ENCODE data around the gene CDHR2. TPM values are rescaled to one million over a fixed set of nuclear protein-coding genes. Genes with fewer than 3 reads are reported as not detected.

The CDHR2 gene
- total and polyA plus RNA-seq, 2 of the 13 experiments (the other 11 are each of a cell fraction or from before 2014, with no cell fraction given): 17.9 to 20.9 TPM

- TF ChIP-seq ZXDC (CRISPR knock-in tag; IDR thresholded peaks at IDR 0.05) (0 out of 2 replicates have a peak, but pooled peaks have one; percentile 30), PATZ1 (CRISPR knock-in tag; IDR thresholded peaks at IDR 0.05) (peak; percentile 51), ZFYVE20 (CRISPR knock-in tag; IDR thresholded peaks at IDR 0.05; ENCODE audit: borderline replicate concordance, low read depth) (0 out of 2 replicates have a peak, but pooled peaks have one; percentile 32), ZBTB33 (CRISPR knock-in tag; IDR thresholded peaks at IDR 0.05) (peak; percentile 80; the same call in 1 of the 2 replicates), ZNF687 (CRISPR knock-in tag; IDR thresholded peaks at IDR 0.05) (peak; percentile 2; the same call in 1 of the 2 replicates), ZNF737 (CRISPR knock-in tag; IDR thresholded peaks at IDR 0.05; ENCODE audit: borderline replicate concordance) (no peak), ZC3H13 (CRISPR knock-in tag; IDR thresholded peaks at IDR 0.05) (no peak), ZNF280B (CRISPR knock-in tag; IDR thresholded peaks at IDR 0.05; ENCODE audit: borderline replicate concordance) (peak; percentile 34; the same call in 1 of the 2 replicates), ZBTB38 (CRISPR knock-in tag; IDR thresholded peaks at IDR 0.05) (0 out of 2 replicates have a peak, but pooled peaks have one; percentile 35), TAF1 (CRISPR knock-in tag; IDR thresholded peaks at IDR 0.05) (no peak), POGK (CRISPR knock-in tag; conservative IDR thresholded peaks at IDR 0.05) (0 out of 2 replicates have a peak, but pooled peaks have one; percentile 47)
Measured at GRCh38 chr5:176608937-176609723, 60.0 kb downstream of the CDHR2 start (continued).

All from HepG2 (cell line).